Sigmoid colon (tissue), 7 donors: ENCODE measurements around the gene TRIM33. TPM values are rescaled to one million over a fixed set of nuclear protein-coding genes. Genes with fewer than 3 reads are reported as not detected.

ENCODE experiments used
- DNase-seq: peaks from one replicate; pipeline ENCODE4 v3.0.0-alpha.2; 2019
- H3K27ac ChIP-seq, 4 donors: fragments of 200-600 bp; sonication (generic); one replicate each; pipeline ENCODE4 v1.5.1; 2016 to 2019; ENCODE audit warnings: mild to moderate bottlenecking in 1 of 4
- H3K27me3 ChIP-seq, 3 donors: fragments of 200-600 bp; sonication (generic); one replicate each; pipeline ENCODE4 v1.5.1; 2019; ENCODE audit warnings: mild to moderate bottlenecking in 1 of 3
- H3K36me3 ChIP-seq, 4 donors: fragments of 200-600 bp; sonication (generic); one replicate each; pipeline ENCODE4 v1.5.1; 2016 to 2019
- H3K4me1 ChIP-seq, 4 donors: fragments of 200-600 bp; sonication (generic); one replicate each; pipeline ENCODE4 v1.5.1; 2017 to 2019
- H3K4me3 ChIP-seq, 4 donors: fragments of 200-600 bp; sonication (generic); one replicate each; pipeline ENCODE4 v1.5.1; 2017 to 2019; ENCODE audit warnings: mild to moderate bottlenecking in 2 of 4, moderate library complexity in 1 of 4
- H3K9me3 ChIP-seq, 4 donors: fragments of 200-600 bp in 3 of 4; sonication (generic) in 3 of 4; one replicate each; pipeline versions ENCODE4 v1.5.1 to v1.6.1; 2013 to 2019
- CTCF ChIP-seq, 4 experiments: fragments of 450-650 bp in 3 of 4; fragments of 200-600 bp in 1 of 4; IDR thresholded peaks; one replicate each; pipeline ENCODE4 v1.5.1; 2016 to 2019; ENCODE audit warnings: antibody characterized with exemption in 4 of 4, mild to moderate bottlenecking in 3 of 4, moderate library complexity in 2 of 4
- EP300 ChIP-seq, 4 donors: sonication (generic); formaldehyde crosslinking; IDR thresholded peaks; one replicate each; pipeline ENCODE4 v1.6.1; 2017; ENCODE audit warnings: antibody characterized with exemption in 4 of 4
- POLR2A ChIP-seq, 2 donors: fragments of 450-650 bp; IDR thresholded peaks; one replicate each; pipeline ENCODE4 v1.6.1; 2016; ENCODE audit warnings: antibody characterized with exemption in 2 of 2, mild to moderate bottlenecking in 2 of 2, moderate library complexity in 2 of 2
- POLR2AphosphoS5 ChIP-seq, 4 donors: sonication (generic); formaldehyde crosslinking; IDR thresholded peaks; one replicate each; pipeline ENCODE4 v1.6.1; 2017; ENCODE audit warnings: antibody characterized with exemption in 4 of 4
- WGBS, 2 donors: extraction: QIAGEN DNeasy Blood & Tissue Kit; methylation state at CpG; one replicate each; pipeline ENCODE4 v1.1.7; 2013; 5-methylcytosine and 5-hydroxymethylcytosine counted together
- intact Hi-C: fragments of 100-400 bp; cut with DNase I; formaldehyde crosslinking; loops from one replicate; pipeline ENCODE4 v1.15.1; 2023
- polyA plus RNA-seq, 3 donors: library from polyadenylated mRNA; stranded (reverse); fragments of 200-250 nt; gene quantifications; one replicate each; pipeline ENCODE4 v1.2.3, GENCODE V29; 2013
- total RNA-seq, 4 donors: library from RNA; depleted of rRNA; stranded (reverse); fragments of >200 nt; gene quantifications; one replicate each; pipeline ENCODE4 v1.1.0, GENCODE V29; 2016
- donor health status: healthy with polysubstance abuse.
- donor health status: Bipolar disorder and iron deficiency.
- donor health status: healthy.

The TRIM33 gene
- total and polyA plus RNA-seq, 7 donors, result 4.6 to 42.0 (median 38.7) TPM

GRCh38 chr1:114439369-114439768, 71.6 kb downstream of the TRIM33 start:
- Histone ChIP-seq H3K4me3 (no peak overlapping the region), H3K36me3 (peaks cover 0 to 14% (median 0%) of the 10 kb centered on the region in 4 donors), H3K4me1 (no peaks in the 10 kb centered on the region), H3K9me3 (no peaks in the 10 kb centered on the region), H3K27me3 (no peaks in the 10 kb centered on the region), H3K27ac (no peak overlapping the region)
- no peak for TF ChIP-seq CTCF (IDR thresholded peaks at IDR 0.05)
- TF ChIP-seq EP300 (IDR thresholded peaks at IDR 0.05), result no peak
- TF ChIP-seq POLR2AphosphoS5 (IDR thresholded peaks at IDR 0.05), result no peak
- TF ChIP-seq POLR2A (IDR thresholded peaks at IDR 0.05), result no peak
- DNase-seq, result no peak
- intact Hi-C loops, result no loop called here
- WGBS, 2 donors, result 98 to 99% methylated on average over 4 of the region's 4 CpGs

GRCh38 chr1:114437812-114438211, 73.2 kb downstream of the TRIM33 start:
- Histone ChIP-seq H3K27me3 (no peaks in the 10 kb centered on the region), H3K36me3 (peaks cover 0 to 18% (median 0%) of the 10 kb centered on the region in 4 donors), H3K27ac (no peak overlapping the region), H3K4me1 (no peaks in the 10 kb centered on the region), H3K9me3 (no peaks in the 10 kb centered on the region), H3K4me3 (no peak overlapping the region)
- WGBS, 2 donors, result 96 to 99% methylated on average over 1 of the region's 1 CpG
- intact Hi-C loops, result no loop called here
- DNase-seq, result no peak
- TF ChIP-seq POLR2A (IDR thresholded peaks at IDR 0.05) (no peak), EP300 (IDR thresholded peaks at IDR 0.05) (no peak), POLR2AphosphoS5 (IDR thresholded peaks at IDR 0.05) (no peak), CTCF (IDR thresholded peaks at IDR 0.05) (no peak)

- Histone ChIP-seq H3K4me3 (no peak overlapping the region), H3K27me3 (no peaks in the 10 kb centered on the region), H3K27ac (no peak overlapping the region), H3K36me3 (peaks cover 0 to 22% (median 0%) of the 10 kb centered on the region in 4 donors), H3K9me3 (no peaks in the 10 kb centered on the region), H3K4me1 (peaks cover 0 to under 1% (median 0%) of the 10 kb centered on the region in 4 donors)
- no peak for DNase-seq
- 96 to 99% methylated on average over 3 of the region's 3 CpGs for WGBS, 2 donors
- intact Hi-C loops, result no loop called here
- TF ChIP-seq EP300 (IDR thresholded peaks at IDR 0.05) (no peak), CTCF (IDR thresholded peaks at IDR 0.05) (no peak), POLR2A (IDR thresholded peaks at IDR 0.05) (no peak), POLR2AphosphoS5 (IDR thresholded peaks at IDR 0.05) (no peak)
Observed at GRCh38 chr1:114436799-114437198, 74.2 kb downstream of the TRIM33 start.

GRCh38 chr1:114435088-114435715, 75.8 kb downstream of the TRIM33 start:
- WGBS, 2 donors, result 91 to 96% methylated on average over 1 of the region's 1 CpG
- H3K36me3 ChIP-seq, result peaks cover 0 to 20% (median 0%) of the 10 kb centered on the region in 4 donors

More at GRCh38 chr1:114435088-114435715, 75.8 kb downstream of the TRIM33 start:
- TF ChIP-seq EP300 (IDR thresholded peaks at IDR 0.05) (no peak), POLR2A (IDR thresholded peaks at IDR 0.05) (no peak), CTCF (IDR thresholded peaks at IDR 0.05) (no peak), POLR2AphosphoS5 (IDR thresholded peaks at IDR 0.05) (no peak)
- Histone ChIP-seq H3K27ac (no peak overlapping the region), H3K9me3 (no peaks in the 10 kb centered on the region), H3K4me1 (peaks cover 0 to 14% (median 4%) of the 10 kb centered on the region in 4 donors), H3K27me3 (no peaks in the 10 kb centered on the region), H3K4me3 (no peak overlapping the region)
- intact Hi-C loops, result no loop called here
- no peak for DNase-seq
